Effector memory CD4-positive, alpha-beta T cell (primary cell): Measurements from ENCODE around the gene PRKX.
"Not testable (repeated sequence)": the region's sequence is repeated elsewhere in the genome, so short reads cannot be mapped to it uniquely, and the experiment has no call there.

Experiments used
- DNase-seq, 3 donors: peaks; one replicate each; pipeline ENCODE4 v3.0.0-alpha.2; 2020
- H3K27ac ChIP-seq: 2 replicates; pipeline ENCODE4 v1.7.0; 2013; ENCODE audit warnings: mild to moderate bottlenecking, low read length, moderate library complexity; ENCODE audit not compliant: insufficient read depth, poor library complexity, severe bottlenecking
- H3K27me3 ChIP-seq: replicated peaks from 2 replicates; pipeline ENCODE4 v1.7.0; 2013; ENCODE audit warnings: mild to moderate bottlenecking, low read length; ENCODE audit not compliant: insufficient read depth, control insufficient read depth, poor library complexity, severe bottlenecking
- H3K36me3 ChIP-seq: 2 replicates; pipeline ENCODE4 v1.7.0; 2013; ENCODE audit warnings: mild to moderate bottlenecking, low read length, moderate library complexity; ENCODE audit not compliant: control insufficient read depth, insufficient read depth
- H3K4me1 ChIP-seq: 2 replicates; pipeline ENCODE4 v1.7.0; 2013; ENCODE audit warnings: low read length, mild to moderate bottlenecking; ENCODE audit not compliant: control insufficient read depth, insufficient read depth, poor library complexity, severe bottlenecking
- H3K4me3 ChIP-seq: 2 replicates; pipeline ENCODE4 v1.7.0; 2013; ENCODE audit warnings: low read length, low read depth, mild to moderate bottlenecking; ENCODE audit not compliant: insufficient read depth, poor library complexity, severe bottlenecking
- H3K9me3 ChIP-seq: 2 replicates; pipeline ENCODE4 v1.7.0; 2013; ENCODE audit warnings: mild to moderate bottlenecking, low read length, moderate library complexity; ENCODE audit not compliant: control insufficient read depth

Gene PRKX

GRCh38 chrX:3712051-3712869 lies 1.2 kb downstream of the PRKX start:
- no peak for DNase-seq
- peak overlapping the region; percentile 85 for H3K4me3 ChIP-seq
- no peaks in the 10 kb centered on the region for H3K9me3 ChIP-seq
- H3K36me3 ChIP-seq = no peaks in the 10 kb centered on the region
- H3K4me1 ChIP-seq = peaks cover 21% of the 10 kb centered on the region
- H3K27me3 ChIP-seq = no peaks in the 10 kb centered on the region
- peak overlapping the region; percentile 66 for H3K27ac ChIP-seq

GRCh38 chrX:3711331-3711917 lies 2.0 kb downstream of the PRKX start:
- H3K4me1 ChIP-seq = peaks cover 30% of the 10 kb centered on the region
- H3K27me3 ChIP-seq = no peaks in the 10 kb centered on the region
- peak overlapping the region; percentile 66 for H3K27ac ChIP-seq
- no peaks in the 10 kb centered on the region for H3K36me3 ChIP-seq
- peak in 1 of 3 donors; percentile 11 for DNase-seq
- peak overlapping the region; percentile 85 for H3K4me3 ChIP-seq
- no peaks in the 10 kb centered on the region for H3K9me3 ChIP-seq

- not testable (repeated sequence) for H3K9me3 ChIP-seq, H3K4me3 ChIP-seq, H3K36me3 ChIP-seq, H3K27me3 ChIP-seq
- peak in 1 of 3 donors; percentile 24 for DNase-seq
- peaks cover 41% of the 10 kb centered on the region for H3K4me1 ChIP-seq
- H3K27ac ChIP-seq = peak overlapping the region; percentile 18
These were observed 5.7 kb downstream of the PRKX start for GRCh38 chrX:3707673-3708274.

GRCh38 chrX:3706481-3706880 lies 7.0 kb downstream of the PRKX start:
- Histone ChIP-seq H3K36me3 (no peaks in the 10 kb centered on the region), H3K27ac (peak overlapping the region; percentile 7), H3K9me3 (no peaks in the 10 kb centered on the region), H3K4me1 (peaks cover 36% of the 10 kb centered on the region), H3K27me3 (no peaks in the 10 kb centered on the region), H3K4me3 (no peak overlapping the region)
- DNase-seq = no peak

GRCh38 chrX:3703251-3703650 lies 10.2 kb downstream of the PRKX start:
- DNase-seq, H3K4me3 ChIP-seq, H3K27ac ChIP-seq, H3K36me3 ChIP-seq, H3K27me3 ChIP-seq, H3K9me3 ChIP-seq: not testable (repeated sequence)
- H3K4me1 ChIP-seq = peaks cover 29% of the 10 kb centered on the region

GRCh38 chrX:3702095-3702494 lies 11.4 kb downstream of the PRKX start:
- DNase-seq, H3K36me3 ChIP-seq, H3K27ac ChIP-seq, H3K27me3 ChIP-seq, H3K9me3 ChIP-seq, H3K4me3 ChIP-seq: not testable (repeated sequence)
- peaks cover 25% of the 10 kb centered on the region for H3K4me1 ChIP-seq

GRCh38 chrX:3701445-3701928 lies 12.0 kb downstream of the PRKX start:
- not testable (repeated sequence) for DNase-seq, H3K36me3 ChIP-seq, H3K27me3 ChIP-seq, H3K4me3 ChIP-seq, H3K9me3 ChIP-seq, H3K27ac ChIP-seq
- peaks cover 18% of the 10 kb centered on the region for H3K4me1 ChIP-seq

- Histone ChIP-seq H3K36me3 (no peaks in the 10 kb centered on the region), H3K4me1 (peaks cover 7% of the 10 kb centered on the region), H3K4me3 (peak overlapping the region; percentile 65), H3K27ac (peak overlapping the region; percentile 69), H3K27me3 (no peaks in the 10 kb centered on the region), H3K9me3 (no peaks in the 10 kb centered on the region)
- DNase-seq = no peak
These were observed 13.5 kb downstream of the PRKX start for GRCh38 chrX:3699821-3700381.

GRCh38 chrX:3697701-3698279 lies 15.7 kb downstream of the PRKX start:
- DNase-seq = no peak
- Histone ChIP-seq H3K27ac (no peak overlapping the region), H3K27me3 (no peaks in the 10 kb centered on the region), H3K4me1 (peaks cover 6% of the 10 kb centered on the region), H3K9me3 (no peaks in the 10 kb centered on the region), H3K4me3 (no peak overlapping the region), H3K36me3 (no peaks in the 10 kb centered on the region)
